ENCODE measurements around the gene C10orf67.

DNA sequence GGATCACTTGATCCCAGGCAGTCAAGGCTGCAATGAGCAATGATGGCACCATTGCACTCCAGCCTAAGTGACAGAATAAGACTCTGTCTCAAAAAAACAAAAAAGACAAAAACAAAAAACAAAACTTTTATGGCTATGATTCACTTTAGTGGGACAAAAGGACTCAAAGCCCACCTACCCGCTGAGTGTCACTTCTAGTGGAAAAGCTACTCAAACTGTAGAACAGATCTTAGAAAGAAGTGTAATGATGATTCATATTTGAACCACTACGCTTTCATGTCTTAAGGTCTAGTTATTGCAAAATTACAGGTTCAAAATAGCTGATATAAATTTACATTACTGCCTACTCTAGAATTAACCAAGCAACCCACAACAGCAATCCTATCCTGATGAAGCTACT lies 47.2 kb upstream of the C10orf67 start:
- TF ChIP-seq, protein P1, sequence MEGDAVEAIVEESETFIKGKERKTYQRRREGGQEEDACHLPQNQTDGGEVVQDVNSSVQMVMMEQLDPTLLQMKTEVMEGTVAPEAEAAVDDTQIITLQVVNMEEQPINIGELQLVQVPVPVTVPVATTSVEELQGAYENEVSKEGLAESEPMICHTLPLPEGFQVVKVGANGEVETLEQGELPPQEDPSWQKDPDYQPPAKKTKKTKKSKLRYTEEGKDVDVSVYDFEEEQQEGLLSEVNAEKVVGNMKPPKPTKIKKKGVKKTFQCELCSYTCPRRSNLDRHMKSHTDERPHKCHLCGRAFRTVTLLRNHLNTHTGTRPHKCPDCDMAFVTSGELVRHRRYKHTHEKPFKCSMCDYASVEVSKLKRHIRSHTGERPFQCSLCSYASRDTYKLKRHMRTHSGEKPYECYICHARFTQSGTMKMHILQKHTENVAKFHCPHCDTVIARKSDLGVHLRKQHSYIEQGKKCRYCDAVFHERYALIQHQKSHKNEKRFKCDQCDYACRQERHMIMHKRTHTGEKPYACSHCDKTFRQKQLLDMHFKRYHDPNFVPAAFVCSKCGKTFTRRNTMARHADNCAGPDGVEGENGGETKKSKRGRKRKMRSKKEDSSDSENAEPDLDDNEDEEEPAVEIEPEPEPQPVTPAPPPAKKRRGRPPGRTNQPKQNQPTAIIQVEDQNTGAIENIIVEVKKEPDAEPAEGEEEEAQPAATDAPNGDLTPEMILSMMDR (IDR thresholded peaks at IDR 0.05): no peak
- no peak for TF ChIP-seq POLR2A (IDR thresholded peaks at IDR 0.05)
